Tibial nerve (tissue), 4 donors: ENCODE measurements around the gene IL20RB. TPM values are rescaled to one million over a fixed set of nuclear protein-coding genes. Genes with fewer than 3 reads are reported as not detected.

ENCODE experiments used
- DNase-seq, 2 donors: peaks; one replicate each; pipeline ENCODE4 v3.0.0-alpha.2; 2019; ENCODE audit warnings: low spot score in 2 of 2
- H3K27ac ChIP-seq, 4 donors: fragments of 200-600 bp; sonication (generic) in 3 of 4; one replicate each; pipeline ENCODE4 v1.5.1; 2017 to 2019; ENCODE audit warnings: mild to moderate bottlenecking in 1 of 4
- H3K27me3 ChIP-seq, 2 donors: fragments of 200-600 bp; sonication (generic) in 1 of 2; one replicate each; pipeline versions ENCODE4 v1.5.1 to v1.6.0; 2017 to 2019
- H3K36me3 ChIP-seq, 3 donors: fragments of 200-600 bp; sonication (generic); one replicate each; pipeline ENCODE4 v1.5.1; 2018 to 2019
- H3K4me1 ChIP-seq, 4 donors: fragments of 200-600 bp; sonication (generic) in 3 of 4; one replicate each; pipeline ENCODE4 v1.5.1; 2017 to 2019
- H3K4me3 ChIP-seq, 4 donors: fragments of 200-600 bp; sonication (generic) in 3 of 4; one replicate each; pipeline ENCODE4 v1.5.1; 2017 to 2019; ENCODE audit warnings: mild to moderate bottlenecking in 1 of 4, moderate library complexity in 1 of 4
- H3K9me3 ChIP-seq, 4 donors: fragments of 200-600 bp; sonication (generic) in 3 of 4; one replicate each; pipeline ENCODE4 v1.5.1; 2017 to 2019
- CTCF ChIP-seq, 5 experiments: fragments of 200-600 bp in 3 of 5; fragments of 450-650 bp in 2 of 5; sonication (generic) in 3 of 5; IDR thresholded peaks; one replicate each; pipeline ENCODE4 v1.5.1; 2016 to 2019; ENCODE audit warnings: antibody characterized with exemption in 5 of 5, mild to moderate bottlenecking in 3 of 5, moderate library complexity in 2 of 5
- EP300 ChIP-seq, 2 donors: sonication (generic); formaldehyde crosslinking; IDR thresholded peaks; one replicate each; pipeline ENCODE4 v1.6.1; 2017; ENCODE audit warnings: antibody characterized with exemption in 2 of 2, mild to moderate bottlenecking in 1 of 2
- POLR2A ChIP-seq, 2 donors: fragments of 450-650 bp; IDR thresholded peaks; one replicate each; pipeline ENCODE4 v1.6.1; 2017; ENCODE audit warnings: antibody characterized with exemption in 2 of 2, mild to moderate bottlenecking in 2 of 2, moderate library complexity in 2 of 2
- WGBS, 2 donors: methylation state at CpG; one replicate each; pipeline ENCODE4 v1.1.5; 2018; 5-methylcytosine and 5-hydroxymethylcytosine counted together
- total RNA-seq, 4 donors: library from RNA; depleted of rRNA; stranded (reverse); fragments of >200 nt; gene quantifications; one replicate each; pipeline ENCODE4 v1.1.0, GENCODE V29; 2016

The IL20RB gene
- total RNA-seq, 4 donors from 2014 or later: 16.8 to 50.9 (median 45.3) TPM

- no peaks in the 10 kb centered on the region for H3K27me3 ChIP-seq
- H3K36me3 ChIP-seq: peaks cover 0 to 15% (median 0%) of the 10 kb centered on the region in 3 donors
- DNase-seq: no peak
- peaks cover 0 to 28% (median 6%) of the 10 kb centered on the region in 4 donors for H3K4me1 ChIP-seq
- TF ChIP-seq CTCF (IDR thresholded peaks at IDR 0.05): no peak
- TF ChIP-seq EP300 (IDR thresholded peaks at IDR 0.05): peak in 1 of 2 donors; percentile 3
- TF ChIP-seq POLR2A (IDR thresholded peaks at IDR 0.05): no peak
- peaks cover 0 to 8% (median 0%) of the 10 kb centered on the region in 4 donors for H3K9me3 ChIP-seq
- 68% methylated on average over 7 of the region's 7 CpGs for WGBS, 2 donors
- H3K4me3 ChIP-seq: no peak overlapping the region
- H3K27ac ChIP-seq: no peak overlapping the region
Measured at GRCh38 chr3:136925425-136926190, 32.2 kb upstream of the IL20RB start.

GRCh38 chr3:136928240-136928639 lies 29.5 kb upstream of the IL20RB start:
- no peaks in the 10 kb centered on the region for H3K27me3 ChIP-seq
- DNase-seq: no peak
- TF ChIP-seq EP300 (IDR thresholded peaks at IDR 0.05) (no peak), POLR2A (IDR thresholded peaks at IDR 0.05) (no peak), CTCF (IDR thresholded peaks at IDR 0.05) (no peak)
- H3K27ac ChIP-seq: peak overlapping the region in 1 of 4 donors; percentile 23
- no peaks in the 10 kb centered on the region for H3K9me3 ChIP-seq
- no peak overlapping the region for H3K4me3 ChIP-seq
- H3K4me1 ChIP-seq: peaks cover 0 to 54% (median 23%) of the 10 kb centered on the region in 4 donors
- H3K36me3 ChIP-seq: peaks cover 0 to 8% (median 0%) of the 10 kb centered on the region in 3 donors

- Histone ChIP-seq H3K27ac (peak overlapping the region in 3 of 4 donors; percentile 17 to 80 (median 71)), H3K4me1 (peaks cover 0 to 55% (median 23%) of the 10 kb centered on the region in 4 donors), H3K36me3 (peaks cover 0 to 16% (median 0%) of the 10 kb centered on the region in 3 donors), H3K4me3 (peak overlapping the region in 3 of 4 donors; percentile 7 to 37 (median 7)), H3K9me3 (no peaks in the 10 kb centered on the region), H3K27me3 (no peaks in the 10 kb centered on the region)
- peak; percentile 46 to 75 for DNase-seq
- peak in 1 of 2 donors; percentile 55 for TF ChIP-seq EP300 (IDR thresholded peaks at IDR 0.05)
- no peak for TF ChIP-seq CTCF (IDR thresholded peaks at IDR 0.05)
- TF ChIP-seq POLR2A (IDR thresholded peaks at IDR 0.05): no peak
- 25 to 27% methylated on average over 4 of the region's 4 CpGs for WGBS, 2 donors
Measured at GRCh38 chr3:136929977-136930670, 27.7 kb upstream of the IL20RB start.

- Histone ChIP-seq H3K27ac (peak overlapping the region in 3 of 4 donors; percentile 17 to 80 (median 71)), H3K36me3 (peaks cover 0 to 24% (median 0%) of the 10 kb centered on the region in 3 donors), H3K9me3 (no peaks in the 10 kb centered on the region), H3K4me1 (peaks cover 0 to 46% (median 23%) of the 10 kb centered on the region in 4 donors), H3K4me3 (peak overlapping the region in 2 of 4 donors; percentile 7 to 37), H3K27me3 (no peaks in the 10 kb centered on the region)
- TF ChIP-seq EP300 (IDR thresholded peaks at IDR 0.05) (no peak), POLR2A (IDR thresholded peaks at IDR 0.05) (no peak), CTCF (IDR thresholded peaks at IDR 0.05) (no peak)
- 74 to 79% methylated on average over 4 of the region's 4 CpGs for WGBS, 2 donors
- no peak for DNase-seq
Measured at GRCh38 chr3:136931606-136932005, 26.2 kb upstream of the IL20RB start.

- Histone ChIP-seq H3K4me1 (peaks cover 0 to 48% (median 23%) of the 10 kb centered on the region in 4 donors), H3K36me3 (peaks cover 0 to 26% (median 0%) of the 10 kb centered on the region in 3 donors), H3K27ac (peak overlapping the region in 2 of 4 donors; percentile 50 to 71), H3K9me3 (peaks cover 0 to 4% (median 0%) of the 10 kb centered on the region in 4 donors), H3K4me3 (no peak overlapping the region), H3K27me3 (no peaks in the 10 kb centered on the region)
- no peak for DNase-seq
- no peak for TF ChIP-seq EP300 (IDR thresholded peaks at IDR 0.05)
- TF ChIP-seq CTCF (IDR thresholded peaks at IDR 0.05): no peak
- TF ChIP-seq POLR2A (IDR thresholded peaks at IDR 0.05): no peak
- whole genome bisulfite sequencing, 2 donors: 76 to 84% methylated on average over 1 of the region's 1 CpG
Measured at GRCh38 chr3:136932523-136932922, 25.3 kb upstream of the IL20RB start.
